ENCODE results near the gene GIT2. TPM values are rescaled to one million over a fixed set of nuclear protein-coding genes. Genes with fewer than 3 reads are reported as not detected.

Gene GIT2
- total RNA-seq, 1 donor from 2014 or later = 43.0 TPM

DNA sequence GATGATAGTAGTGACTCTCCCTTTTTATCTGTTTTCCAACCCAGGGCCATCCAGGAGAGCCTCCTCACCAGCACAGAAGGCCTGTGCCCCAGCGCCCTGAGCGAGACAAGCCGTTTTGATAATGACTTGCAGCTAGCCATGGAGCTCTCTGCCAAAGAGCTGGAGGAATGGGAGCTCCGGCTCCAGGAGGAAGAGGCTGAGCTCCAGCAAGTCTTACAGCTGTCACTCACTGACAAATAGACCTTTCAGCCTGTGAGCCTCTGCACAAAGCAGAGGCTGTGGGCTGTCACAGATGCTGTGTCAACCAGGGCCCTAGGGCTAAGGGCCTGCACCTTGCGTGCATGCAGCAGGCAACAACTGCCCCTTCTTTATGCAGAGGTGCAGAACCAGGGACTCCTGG is 41.1 kb upstream of the GIT2 start:
- no peaks in the 10 kb centered on the region for H3K27me3 ChIP-seq
- no peak overlapping the region for H3K4me3 ChIP-seq
- H3K9me3 ChIP-seq = no peaks in the 10 kb centered on the region
- no peak for DNase-seq (ENCODE audit: extremely low spot score in 2 of 2)
- H3K36me3 ChIP-seq = peaks cover 0 to 49% of the 10 kb centered on the region in 2 donors
- no peak overlapping the region for H3K27ac ChIP-seq
- H3K4me1 ChIP-seq = no peaks in the 10 kb centered on the region
- TF ChIP-seq POLR2AphosphoS5 (IDR thresholded peaks at IDR 0.05; ENCODE audit: insufficient read depth in 1 of 2, low read depth in 1 of 2) (no peak), POLR2A (IDR thresholded peaks at IDR 0.05) (no peak), CTCF (IDR thresholded peaks at IDR 0.05) (no peak)
- intact Hi-C loops (cut with DNase I) = no loop called here

DNA sequence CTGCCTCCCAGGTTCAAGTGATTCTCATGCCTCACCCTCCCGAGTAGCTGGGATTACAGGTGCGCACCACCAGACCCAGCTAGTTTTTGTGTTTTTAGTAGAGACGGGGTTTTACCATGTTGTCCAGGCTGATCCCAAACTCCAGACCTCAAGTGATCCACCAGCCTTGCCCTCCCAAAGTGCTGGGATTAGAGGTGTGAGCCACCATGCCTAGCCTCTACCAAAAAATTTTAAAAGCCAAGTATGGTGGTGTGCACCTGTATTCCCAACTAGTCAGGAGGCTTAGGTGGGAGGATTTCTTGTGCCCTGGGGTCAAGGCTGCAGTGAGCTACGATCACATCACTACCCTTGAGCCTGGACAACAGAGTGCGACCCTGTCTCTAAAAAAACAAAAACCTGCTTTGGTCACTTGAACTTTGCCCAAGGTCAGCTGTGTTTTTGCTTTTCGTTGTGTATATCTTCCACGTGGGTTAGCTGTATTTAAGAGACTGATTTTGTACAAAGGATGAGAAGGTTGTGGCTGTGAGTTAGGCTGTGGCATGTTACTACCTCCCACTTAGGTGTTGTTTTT is 39.5 kb upstream of the GIT2 start:
- Histone ChIP-seq H3K27me3 (no peaks in the 10 kb centered on the region), H3K36me3 (peaks cover 0 to 53% of the 10 kb centered on the region in 2 donors), H3K27ac (no peak overlapping the region), H3K4me1 (no peaks in the 10 kb centered on the region), H3K9me3 (no peaks in the 10 kb centered on the region), H3K4me3 (no peak overlapping the region)
- intact Hi-C loops (cut with DNase I) = no loop called here
- no peak for TF ChIP-seq POLR2A (IDR thresholded peaks at IDR 0.05)
- TF ChIP-seq CTCF (IDR thresholded peaks at IDR 0.05) = no peak
- TF ChIP-seq POLR2AphosphoS5 (IDR thresholded peaks at IDR 0.05; ENCODE audit: insufficient read depth in 1 of 2, low read depth in 1 of 2) = no peak
- DNase-seq (ENCODE audit: extremely low spot score in 2 of 2) = no peak

DNA sequence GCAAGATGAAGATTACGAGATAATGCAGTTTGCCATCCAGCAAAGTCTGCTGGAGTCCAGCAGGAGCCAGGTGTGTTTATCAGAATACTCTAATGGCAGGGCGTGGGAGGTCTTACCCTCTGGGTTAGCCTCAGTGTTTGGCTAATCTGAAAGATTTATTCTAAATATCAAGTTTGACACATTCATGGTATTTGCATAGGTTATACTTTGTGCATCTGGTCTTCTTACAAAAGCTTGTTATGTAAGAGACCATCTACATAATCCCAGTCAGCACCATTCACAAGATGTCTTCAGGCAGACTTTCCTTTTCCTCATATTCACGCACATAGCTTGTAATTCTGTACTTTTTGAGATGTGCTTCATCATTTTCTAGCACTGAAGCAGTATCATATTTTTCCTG is 37.7 kb upstream of the GIT2 start:
- no peaks in the 10 kb centered on the region for H3K9me3 ChIP-seq

DNA sequence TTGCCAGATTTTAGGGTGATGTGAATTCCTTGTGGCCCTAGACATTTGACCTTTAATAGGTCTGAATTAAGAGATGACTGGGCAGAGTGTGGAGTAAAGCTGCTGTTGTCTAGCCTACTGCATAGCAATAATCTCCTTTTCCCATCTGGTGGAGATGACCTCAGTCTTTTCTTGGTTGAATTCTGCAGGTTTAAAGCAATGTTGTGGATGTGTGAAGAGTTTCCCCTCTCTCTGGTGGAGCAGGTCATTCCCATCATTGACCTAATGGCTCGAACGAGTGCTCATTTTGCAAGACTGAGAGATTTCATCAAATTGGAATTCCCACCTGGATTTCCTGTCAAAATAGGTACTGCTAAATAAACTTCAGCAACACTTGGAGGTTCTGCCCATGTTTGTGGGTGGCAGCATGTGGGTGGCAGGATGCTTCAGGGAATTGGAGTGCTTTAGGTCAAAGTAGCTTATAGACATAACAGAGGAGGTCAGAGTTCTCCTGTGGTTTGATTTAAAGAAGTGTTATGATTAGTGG is 33.2 kb upstream of the GIT2 start:
- no peak overlapping the region for H3K4me3 ChIP-seq
- H3K27ac ChIP-seq = no peak overlapping the region
- H3K36me3 ChIP-seq = peaks cover 0 to 67% of the 10 kb centered on the region in 2 donors
- no peaks in the 10 kb centered on the region for H3K27me3 ChIP-seq
- TF ChIP-seq CTCF (IDR thresholded peaks at IDR 0.05) (no peak), POLR2A (IDR thresholded peaks at IDR 0.05) (no peak), POLR2AphosphoS5 (IDR thresholded peaks at IDR 0.05; ENCODE audit: insufficient read depth in 1 of 2, low read depth in 1 of 2) (no peak)
- no peaks in the 10 kb centered on the region for H3K4me1 ChIP-seq
- no peaks in the 10 kb centered on the region for H3K9me3 ChIP-seq
- intact Hi-C loops (cut with DNase I) = no loop called here
- DNase-seq (ENCODE audit: extremely low spot score in 2 of 2) = no peak

More for the DNA sequence above, 37.7 kb upstream of the GIT2 start:
- H3K27me3 ChIP-seq = no peaks in the 10 kb centered on the region
- H3K4me1 ChIP-seq = no peaks in the 10 kb centered on the region
- intact Hi-C loops (cut with DNase I) = no loop called here
- TF ChIP-seq POLR2A (IDR thresholded peaks at IDR 0.05) (no peak), POLR2AphosphoS5 (IDR thresholded peaks at IDR 0.05; ENCODE audit: insufficient read depth in 1 of 2, low read depth in 1 of 2) (no peak), CTCF (IDR thresholded peaks at IDR 0.05) (no peak)
- H3K4me3 ChIP-seq = no peak overlapping the region
- H3K36me3 ChIP-seq = peaks cover 0 to 61% of the 10 kb centered on the region in 2 donors
- H3K27ac ChIP-seq = no peak overlapping the region
- no peak for DNase-seq (ENCODE audit: extremely low spot score in 2 of 2)

- Histone ChIP-seq H3K36me3 (peaks cover 0 to 69% of the 10 kb centered on the region in 2 donors), H3K27me3 (no peaks in the 10 kb centered on the region), H3K4me1 (peaks cover 8% of the 10 kb centered on the region), H3K27ac (no peak overlapping the region), H3K4me3 (no peak overlapping the region), H3K9me3 (no peaks in the 10 kb centered on the region)
- no peak for DNase-seq (ENCODE audit: extremely low spot score in 2 of 2)
- intact Hi-C loops (cut with DNase I) = no loop called here
- TF ChIP-seq POLR2A (IDR thresholded peaks at IDR 0.05) = no peak
These were observed 32.2 kb upstream of the GIT2 start for GRCh38 chr12:110028323-110028722.
